K562 (cell line): ENCODE measurements around the gene KATNB1. TPM values are rescaled to one million over a fixed set of nuclear protein-coding genes. Genes with fewer than 3 reads are reported as not detected.

Experiments used
- ATAC-seq: fragments of 200-7000 bp; cut with Tn5 transposase; 3 replicates; pipeline ENCODE4 v1.9.1; 2020; ENCODE audit warnings: moderate library complexity
- BruUV-seq: library from RNA; stranded (reverse); fragments of 400-500 nt; replicated peaks from 2 replicates; lab custom pipeline; 2021; lab: Mats Ljungman, UMichigan
- CTCF ChIA-PET: fragments of 300-600 bp; formaldehyde crosslinking; extraction: SDS; loops from one replicate; lab custom pipeline; 2021; ENCODE audit warnings: low intra/inter-chr PET ratio; lab: Yijun Ruan, JAX
- POLR2A ChIA-PET: fragments of 300-600, 350-650 bp; sonication (Branson Sonifier 250); formaldehyde crosslinking; extraction: SDS; loops from one replicate; lab custom pipeline; 2021; ENCODE audit warnings: antibody characterized with exemption, inconsistent platforms; lab: Yijun Ruan, JAX
- DNase-seq, 4 experiments: peaks; one replicate each; pipeline versions ENCODE4 v3.0.0 to v3.0.0-alpha.2; 2011 to 2018; ENCODE audit warnings: low spot score in 3 of 4, mixed read lengths in 3 of 4; ENCODE audit errors: extremely low read depth in 1 of 4
- FAIRE-seq: peaks from 2 replicates; lab custom pipeline; 2011; peaks lifted over from hg19 to GRCh38; lab: Jason Lieb, UNC
- H2AFZ ChIP-seq: 2 replicates; pipeline ENCODE4 v1.6.0; 2011; ENCODE audit warnings: low read depth, low read length, control low read depth, inconsistent platforms
- H3K27ac ChIP-seq: fragments of 200-600 bp; 3 replicates; pipeline ENCODE4 v1.8.0; 2011; ENCODE audit warnings: low read depth, mild to moderate bottlenecking, control low read depth, inconsistent platforms, low read length, moderate library complexity, mixed read lengths; ENCODE audit errors: extremely low read depth
- H3K27me3 ChIP-seq, 2 experiments: fragments of 300-600 bp in 1 of 2; 2 replicates in 1 of 2; 3 replicates in 1 of 2; pipeline versions ENCODE4 v1.6.0 to v1.8.0; 2011; ENCODE audit warnings: inconsistent platforms in 2 of 2, low read length in 2 of 2, mild to moderate bottlenecking in 1 of 2, mixed read lengths in 1 of 2, moderate library complexity in 1 of 2; ENCODE audit not compliant: control insufficient read depth in 2 of 2, insufficient read depth in 2 of 2
- H3K36me3 ChIP-seq: fragments of 300-600 bp; 3 replicates; pipeline ENCODE4 v1.8.0; 2011; ENCODE audit warnings: mild to moderate bottlenecking, low read length, inconsistent platforms; ENCODE audit not compliant: control insufficient read depth, insufficient read depth
- H3K4me1 ChIP-seq, 2 experiments: fragments of 200-600 bp in 1 of 2; replicated peaks in 1 of 2; 2 replicates in 1 of 2; 3 replicates in 1 of 2; pipeline versions ENCODE4 v1.5.1 to v1.8.0; 2011; ENCODE audit warnings: inconsistent platforms in 2 of 2, low read length in 2 of 2, mild to moderate bottlenecking in 1 of 2, mixed read lengths in 1 of 2, moderate library complexity in 1 of 2; ENCODE audit not compliant: control insufficient read depth in 2 of 2, insufficient read depth in 2 of 2
- H3K4me2 ChIP-seq: 2 replicates; pipeline ENCODE4 v1.6.1; 2011; ENCODE audit warnings: low read length, control low read depth, inconsistent platforms, mixed read lengths; ENCODE audit not compliant: insufficient read depth
- H3K4me3 ChIP-seq: fragments of 200-600 bp; sonication (generic), shearing (Covaris generic); 2 replicates; pipeline ENCODE4 v1.5.1; 2016; ENCODE audit warnings: control low read depth, inconsistent platforms
- H3K79me2 ChIP-seq: fragments of 200-600 bp; 3 replicates; pipeline ENCODE4 v1.8.0; 2011; ENCODE audit warnings: low read length, inconsistent platforms; ENCODE audit not compliant: control insufficient read depth, insufficient read depth
- H3K9ac ChIP-seq, 2 experiments: 2 replicates each; pipeline versions ENCODE4 v1.6.0 to v1.6.1; 2011; ENCODE audit warnings: low read depth in 2 of 2, low read length in 2 of 2, control low read depth in 1 of 2, inconsistent platforms in 1 of 2, mild to moderate bottlenecking in 1 of 2, mixed read lengths in 1 of 2; ENCODE audit not compliant: insufficient read depth in 1 of 2
- H3K9me1 ChIP-seq: one replicate; pipeline ENCODE4 v1.6.0; 2011; ENCODE audit warnings: inconsistent platforms, mild to moderate bottlenecking, low read length, moderate library complexity; ENCODE audit not compliant: control insufficient read depth, insufficient read depth
- H3K9me3 ChIP-seq: replicated peaks from 2 replicates; pipeline ENCODE4 v1.5.1; 2011; ENCODE audit warnings: low read depth, low read length, inconsistent platforms; ENCODE audit not compliant: control insufficient read depth, insufficient read depth
- H4K20me1 ChIP-seq: replicated peaks from 2 replicates; pipeline ENCODE4 v1.6.1; 2011; ENCODE audit warnings: low read length, inconsistent platforms, mixed read lengths; ENCODE audit not compliant: control insufficient read depth, insufficient read depth
- BCOR ChIP-seq: fragments of 450-650 bp; IDR thresholded peaks from 2 replicates; pipeline ENCODE4 v1.6.1; 2016
- ERF ChIP-seq: fragments of 450-650 bp; formaldehyde crosslinking; IDR thresholded peaks from 2 replicates; pipeline ENCODE4 v1.4.0; 2020; ENCODE audit warnings: mild to moderate bottlenecking, mixed read lengths
- KAT8 ChIP-seq: fragments of 450-650 bp; IDR thresholded peaks from 2 replicates; pipeline ENCODE4 v1.6.1; 2016; ENCODE audit warnings: low read depth, mild to moderate bottlenecking
- MCM7 ChIP-seq, 2 experiments: fragments of 450-650 bp; IDR thresholded peaks; 2 replicates each; pipeline ENCODE4 v1.6.1; 2016 to 2018
- PYGO2 ChIP-seq: fragments of 450-650 bp; IDR thresholded peaks from 2 replicates; pipeline ENCODE4 v1.6.1; 2016; ENCODE audit warnings: mild to moderate bottlenecking, missing genetic modification characterization, moderate library complexity, missing compliant biosample characterization
- RBM25 ChIP-seq: fragments of 200-400 bp; formaldehyde crosslinking; IDR thresholded peaks from 2 replicates; pipeline ENCODE4 v1.6.1; 2018; ENCODE audit warnings: low read length, low read depth, moderate library complexity; ENCODE audit not compliant: severe bottlenecking
- TBL1XR1 ChIP-seq, 2 experiments: IDR thresholded peaks; 2 replicates each; pipeline ENCODE4 v1.6.1; 2012; ENCODE audit warnings: improper control_type of control experiment in 2 of 2, low read length in 2 of 2, mild to moderate bottlenecking in 1 of 2
- THRAP3 ChIP-seq: fragments of 450-650 bp; IDR thresholded peaks from 2 replicates; pipeline ENCODE4 v1.6.1; 2016; ENCODE audit warnings: mild to moderate bottlenecking, inconsistent platforms, borderline replicate concordance
- ZFP36 ChIP-seq: fragments of 150-350 bp; IDR thresholded peaks from 2 replicates; pipeline ENCODE4 v1.6.1; 2018; ENCODE audit warnings: low read length, low read depth; ENCODE audit not compliant: partially characterized antibody
- ZNF436 ChIP-seq: fragments of 250-450, 450-650 bp; sonication (Bioruptor Pico); formaldehyde crosslinking; IDR thresholded peaks from 2 replicates; pipeline ENCODE4 v1.7.0; 2020; ENCODE audit warnings: mild to moderate bottlenecking
- ZNF764 ChIP-seq: fragments of 250-450 bp; sonication (Bioruptor Pico); IDR thresholded peaks from 2 replicates; pipeline ENCODE4 v1.4.0; 2020; ENCODE audit warnings: low read depth, mild to moderate bottlenecking, moderate library complexity
- WGBS: fragments of 100-300 bp; shearing (Covaris generic); methylation state at CpG from one replicate; pipeline ENCODE4 v1.1.6; 2016; ENCODE audit warnings: low coverage, mixed read lengths; ENCODE audit not compliant: insufficient coverage; ENCODE audit errors: missing lambda C conversion rate; 5-methylcytosine and 5-hydroxymethylcytosine counted together
- in situ Hi-C: fragments of 300-500 bp; cut with MboI; formaldehyde crosslinking; loops from 4 replicates; pipeline ENCODE4 v1.15.0; 2018; ENCODE audit warnings: inconsistent platforms, mixed read lengths
- intact Hi-C: fragments of 100-400 bp; cut with micrococcal nuclease; formaldehyde crosslinking; loops from 2 replicates; pipeline ENCODE4 v1.14.2; 2022
- polyA plus RNA-seq, 8 experiments: library from polyadenylated mRNA; depleted of rRNA in 4 of 8; stranded (reverse) in 5 of 8; unstranded in 3 of 8; fragments of >200 nt; fragmentation: Nextera tagmentation in 2 of 8; fragmentation: Illumina TruSeq in 1 of 8; extraction: Ambion mirVana in 2 of 8; extraction: Trizol in 1 of 8; gene quantifications; 2 replicates each; pipeline versions ENCODE4 v1.2.1 to v1.2.3, GENCODE V29; 2011 to 2014; ENCODE audit warnings: inconsistent platforms in 1 of 8, missing spikeins in 1 of 8
- total RNA-seq, 7 experiments: library from RNA; depleted of rRNA in 6 of 7; stranded (reverse); fragments of >200 nt in 6 of 7; fragmentation: Illumina TruSeq in 2 of 7; extraction: Trizol in 2 of 7; gene quantifications; 2 replicates each; pipeline versions ENCODE4 v1.2.1 to v1.2.3, GENCODE V29; 2011 to 2021; ENCODE audit warnings: low replicate concordance in 1 of 7

The KATNB1 gene
- total and polyA plus RNA-seq, 9 of the 15 experiments (the other 6 are each of a cell fraction or from before 2014, with no cell fraction given), result 1.2 to 52.6 (median 21.9) TPM

DNA sequence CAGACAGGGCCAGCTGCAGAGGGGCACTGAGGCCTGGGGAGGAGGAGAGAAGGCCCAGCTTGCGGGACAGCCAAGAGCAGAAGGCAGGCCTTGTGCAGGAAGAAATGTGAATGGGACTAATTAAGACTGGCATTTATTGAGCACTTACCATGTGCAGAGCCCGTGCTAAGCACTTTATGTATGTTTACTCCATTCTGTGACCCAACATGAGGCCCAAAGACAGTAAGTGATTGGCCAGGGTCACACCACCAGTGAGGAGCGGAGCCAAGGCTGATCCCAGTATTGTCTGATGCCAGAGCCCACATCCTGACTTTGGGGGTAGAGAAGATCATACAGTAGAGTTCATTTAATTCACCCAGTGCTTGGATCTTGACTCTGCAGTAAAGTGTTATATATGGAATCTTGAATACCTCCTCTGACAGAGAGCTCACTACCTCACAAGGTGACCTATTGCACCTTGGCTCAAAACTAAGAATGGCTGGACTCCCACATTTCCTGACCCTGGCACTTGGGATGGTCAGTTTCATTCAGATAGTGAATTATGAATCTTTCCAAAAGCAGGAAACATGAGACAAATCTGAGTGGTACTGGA is 13.6 kb downstream of the KATNB1 start:
- Histone ChIP-seq H2AFZ (no peak overlapping the region), H3K27me3 (no peaks in the 10 kb centered on the region), H3K79me2 (no peaks in the 10 kb centered on the region), H4K20me1 (no peaks in the 10 kb centered on the region), H3K9me3 (no peaks in the 10 kb centered on the region), H3K36me3 (peaks cover 42% of the 10 kb centered on the region; the same call in 2 of the 3 replicates), H3K4me2 (no peak overlapping the region)
- DNase-seq (no peak), FAIRE-seq (no peak), ATAC-seq (no peak)
- intact Hi-C loops, result no loop called here
- in situ Hi-C loops, result no loop called here
- POLR2A ChIA-PET, result interaction anchor here (1.3 to 1.5 kb wide), 2 partner anchors 12 to 14 kb away, joined by 3 to 5 read pairs; partner anchors contain the start of gene KATNB1
- TF ChIP-seq BCOR (peak; percentile 67), PYGO2 (no peak), RBM25 (peak; percentile 82), TBL1XR1 (IDR thresholded peaks at IDR 0.05; ENCODE audit: low read length in 2 of 2) (no peak), THRAP3 (no peak), MCM7 (IDR thresholded peaks at IDR 0.05) (no peak), ZNF436 (CRISPR knock-in tag) (no peak), KAT8 (no peak), ERF (CRISPR knock-in tag) (no peak), ZFP36 (peak; percentile 39), ZNF764 (no peak)
- TF ChIP-seq, all 486 proteins: peak for 3
- 80% methylated on average over 3 of the region's 3 CpGs for WGBS
- Histone ChIP-seq H3K9me1 (no peaks in the 10 kb centered on the region), H3K9ac (peak overlapping the region in 1 of 2 experiments; percentile 14; a peak in 1 of 4 replicates), H3K4me1 (peaks cover 0 to 14% of the 10 kb centered on the region in 2 experiments; a peak in 1 of 5 replicates), H3K4me3 (no peak overlapping the region), H3K27ac (no peak overlapping the region)
- CTCF ChIA-PET, result no interaction called here
- no TSS peak for BruUV-seq
